Measurements from ENCODE around the gene SLC39A9.

Gene SLC39A9, protein sequence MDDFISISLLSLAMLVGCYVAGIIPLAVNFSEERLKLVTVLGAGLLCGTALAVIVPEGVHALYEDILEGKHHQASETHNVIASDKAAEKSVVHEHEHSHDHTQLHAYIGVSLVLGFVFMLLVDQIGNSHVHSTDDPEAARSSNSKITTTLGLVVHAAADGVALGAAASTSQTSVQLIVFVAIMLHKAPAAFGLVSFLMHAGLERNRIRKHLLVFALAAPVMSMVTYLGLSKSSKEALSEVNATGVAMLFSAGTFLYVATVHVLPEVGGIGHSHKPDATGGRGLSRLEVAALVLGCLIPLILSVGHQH

DNA sequence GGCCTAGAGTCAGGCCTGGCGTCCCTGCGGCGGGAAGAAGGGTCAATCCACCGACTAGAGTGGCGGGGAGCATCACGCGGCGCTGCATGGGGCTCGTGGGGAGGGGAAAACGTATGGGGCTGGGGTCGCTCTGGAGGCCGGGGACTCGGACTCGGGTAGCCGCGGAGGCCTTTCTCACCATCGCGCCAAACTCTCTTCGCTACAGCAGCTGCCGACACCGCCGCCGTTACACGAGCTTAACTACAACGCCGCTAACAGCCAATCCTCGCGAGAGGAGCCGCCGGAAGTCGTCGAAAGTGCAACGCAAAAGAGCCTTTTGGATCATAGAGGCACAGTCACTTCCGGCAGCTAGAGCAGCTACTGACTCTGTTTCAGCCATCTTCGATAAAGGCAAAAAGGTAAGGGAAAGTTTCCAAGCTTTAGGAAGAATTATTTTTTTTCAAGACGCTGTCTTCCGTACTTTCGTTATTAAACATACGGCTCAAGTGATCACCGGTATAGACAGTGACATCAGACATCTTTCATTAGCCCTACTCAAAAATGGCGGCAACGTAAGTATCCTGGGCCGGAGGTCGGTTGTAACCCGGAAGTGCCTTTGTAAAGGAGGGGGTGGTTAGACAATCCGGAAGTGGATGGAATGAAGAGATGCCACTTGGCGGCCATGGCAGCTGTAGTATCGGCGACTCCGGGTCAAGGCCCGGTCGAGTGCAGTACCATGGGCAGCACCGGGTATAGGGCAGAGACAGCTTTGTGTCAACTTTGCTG lies at the start of gene SLC39A9, which contains the start of gene ERH:
Gene SLC39A9 (plus strand): TSS at position 640 of the 765 bp plus-strand sequence. CDS start 678 bp downstream, outside the sequence.
Gene ERH (minus strand): TSS at position 247 of the 765 bp plus-strand sequence. CDS start 66 bp downstream, at position 181.
- DNase-seq (ENCODE audit: extremely low read depth in 1 of 2, low read depth in 1 of 2): peak; percentile 86 to 91

DNA sequence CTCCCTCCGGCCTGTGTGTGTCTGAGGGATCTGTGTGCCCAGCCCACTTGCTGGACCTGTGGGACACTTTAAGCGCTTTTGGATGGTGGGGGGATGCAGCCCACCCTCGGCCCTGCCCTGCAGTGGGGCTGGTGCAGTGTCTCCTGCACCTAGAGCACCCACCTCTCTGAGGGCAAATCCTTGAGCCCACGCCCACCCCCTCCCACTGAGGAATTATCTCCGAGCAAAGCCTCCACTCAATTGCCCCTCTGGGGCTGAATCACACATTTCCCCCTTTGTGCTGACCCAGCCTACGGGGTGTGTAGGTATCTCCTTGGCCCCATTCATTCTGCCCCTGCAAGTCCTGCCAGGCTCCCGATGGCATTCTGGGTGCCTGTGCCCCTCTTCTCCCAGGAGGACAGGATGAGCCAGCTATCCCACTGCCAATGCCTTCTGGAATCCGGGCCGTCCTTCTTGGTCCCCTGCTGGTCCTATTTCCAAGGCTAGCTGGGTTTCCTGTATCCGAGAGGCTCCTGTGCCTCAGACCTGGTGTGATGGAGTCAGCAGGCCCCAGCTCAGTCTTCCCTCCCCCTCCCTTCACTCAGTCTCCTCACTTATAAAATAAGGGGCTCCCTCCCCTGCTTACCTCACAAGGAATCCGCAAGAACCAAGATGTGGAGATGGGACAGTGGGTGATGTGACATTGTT lies 49.3 kb upstream of the SLC39A9 start:
- no peak for DNase-seq (ENCODE audit: extremely low read depth in 1 of 2, low read depth in 1 of 2)

DNA sequence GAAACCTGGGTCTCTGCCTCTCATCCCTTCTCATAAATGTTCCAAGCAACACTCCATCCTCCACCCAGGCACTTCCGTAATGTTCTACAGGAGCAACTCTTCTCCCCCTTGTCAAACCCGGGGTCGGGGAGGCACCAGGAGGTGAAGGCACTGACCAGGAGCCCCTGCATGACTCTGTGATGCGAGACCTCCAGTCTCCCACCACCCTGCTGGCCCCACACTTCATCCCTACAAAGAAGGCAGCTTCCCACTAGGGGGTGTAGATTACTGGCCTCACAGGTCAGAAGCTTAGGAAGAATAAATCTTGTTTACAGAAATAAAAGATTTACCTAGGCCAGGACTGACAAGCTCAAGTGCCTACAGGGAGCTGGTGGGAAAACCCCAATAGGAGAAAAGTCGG lies 47.6 kb upstream of the SLC39A9 start:
- DNase-seq (ENCODE audit: extremely low read depth in 1 of 2, low read depth in 1 of 2): no peak

GRCh38 chr14:69351385-69351784 lies 47.1 kb upstream of the SLC39A9 start:
- no peak for DNase-seq (ENCODE audit: extremely low read depth in 1 of 2, low read depth in 1 of 2)

GRCh38 chr14:69351911-69352310 lies 46.6 kb upstream of the SLC39A9 start:
- no peak for DNase-seq (ENCODE audit: extremely low read depth in 1 of 2, low read depth in 1 of 2)

DNA sequence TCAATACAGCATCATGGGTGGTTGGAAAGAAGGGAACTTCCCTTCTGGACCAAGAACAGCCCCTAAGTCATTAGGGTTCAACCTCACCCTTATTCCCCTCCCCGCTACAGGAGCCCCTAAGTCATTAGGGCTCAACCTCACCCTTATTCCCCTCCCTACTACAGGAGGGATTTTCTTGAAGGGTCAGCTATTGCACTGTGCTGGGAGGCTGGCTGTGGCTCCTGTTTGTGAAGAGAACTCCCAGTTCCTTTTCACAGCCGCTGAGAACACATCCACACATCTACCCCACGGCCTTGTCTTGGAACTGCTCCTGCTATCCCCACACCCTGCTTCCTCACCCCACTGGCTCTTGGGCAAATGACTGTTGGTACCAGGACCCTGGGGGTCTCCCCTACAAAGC lies 45.3 kb upstream of the SLC39A9 start:
- no peak for DNase-seq (ENCODE audit: extremely low read depth in 1 of 2, low read depth in 1 of 2)

GRCh38 chr14:69354383-69355153 lies 43.9 kb upstream of the SLC39A9 start:
- DNase-seq (ENCODE audit: extremely low read depth in 1 of 2, low read depth in 1 of 2): peak in 1 of 2 donors; percentile 8

- no peak for DNase-seq (ENCODE audit: extremely low read depth in 1 of 2, low read depth in 1 of 2)
Observed at GRCh38 chr14:69355154-69355597, 43.3 kb upstream of the SLC39A9 start.

- DNase-seq (ENCODE audit: extremely low read depth in 1 of 2, low read depth in 1 of 2): no peak
Observed at GRCh38 chr14:69355607-69356281, 42.7 kb upstream of the SLC39A9 start.

GRCh38 chr14:69356903-69357543 lies 41.5 kb upstream of the SLC39A9 start:
- no peak for DNase-seq (ENCODE audit: extremely low read depth in 1 of 2, low read depth in 1 of 2)

- DNase-seq (ENCODE audit: extremely low read depth in 1 of 2, low read depth in 1 of 2): no peak
Observed at GRCh38 chr14:69357544-69358200, 40.8 kb upstream of the SLC39A9 start.

DNA sequence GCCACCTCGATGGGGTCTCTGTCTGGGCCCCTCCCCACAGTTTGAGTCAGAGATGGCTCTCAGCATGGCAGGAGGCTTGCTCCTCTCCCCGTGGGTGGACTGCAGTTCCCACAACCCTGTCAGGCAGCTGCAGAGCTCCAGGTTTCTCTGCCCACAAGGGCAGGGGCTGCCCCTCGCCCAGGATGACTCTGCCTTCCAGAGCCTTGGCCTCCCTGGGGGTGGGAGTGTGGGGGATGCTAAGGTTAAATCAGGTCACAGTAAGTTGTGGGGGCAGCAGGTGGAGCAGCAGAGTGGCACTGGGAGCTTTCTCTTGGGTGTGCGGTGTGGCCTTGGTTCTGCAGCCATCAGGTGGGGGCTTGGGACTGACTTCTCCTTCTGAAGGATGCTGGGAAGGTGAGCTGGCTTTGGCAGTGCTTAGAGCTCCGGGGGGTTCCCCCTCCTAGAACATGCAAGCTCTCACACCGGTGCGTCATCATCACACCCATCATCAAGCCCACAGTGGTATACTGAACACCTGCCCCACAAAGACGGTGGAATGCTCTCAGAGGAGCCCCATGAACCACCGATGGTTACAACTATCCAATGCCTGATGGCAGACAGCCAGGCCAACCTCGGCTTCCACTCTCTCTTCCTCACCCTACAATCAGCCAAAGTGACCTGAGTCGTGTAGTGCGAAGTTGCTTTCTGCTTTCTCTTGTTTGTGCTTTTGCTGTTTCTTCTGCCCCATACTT lies 40.1 kb upstream of the SLC39A9 start:
- DNase-seq (ENCODE audit: extremely low read depth in 1 of 2, low read depth in 1 of 2): no peak

DNA sequence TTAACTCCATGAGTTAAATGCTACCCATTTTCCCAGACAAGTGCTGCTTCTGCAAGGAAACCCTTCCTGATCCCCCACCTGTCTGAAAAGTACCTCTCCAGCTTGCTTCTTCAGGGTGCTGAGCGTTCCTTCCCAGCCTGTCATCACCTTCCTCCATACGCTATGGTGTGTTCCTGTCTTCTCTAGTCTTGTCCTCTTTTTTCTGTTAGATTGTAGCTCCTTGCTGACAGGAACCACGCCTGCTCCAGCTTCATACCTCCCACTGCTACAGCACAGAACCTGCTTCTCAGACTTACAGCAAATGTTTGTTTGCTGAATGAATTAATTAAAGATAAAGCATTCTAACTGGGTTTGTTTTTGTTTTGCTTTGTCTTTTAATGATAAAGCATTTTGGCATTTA lies 39.5 kb upstream of the SLC39A9 start:
- DNase-seq (ENCODE audit: extremely low read depth in 1 of 2, low read depth in 1 of 2): no peak

- DNase-seq (ENCODE audit: extremely low read depth in 1 of 2, low read depth in 1 of 2): no peak
Observed at GRCh38 chr14:69360438-69361108, 37.9 kb upstream of the SLC39A9 start.

DNA sequence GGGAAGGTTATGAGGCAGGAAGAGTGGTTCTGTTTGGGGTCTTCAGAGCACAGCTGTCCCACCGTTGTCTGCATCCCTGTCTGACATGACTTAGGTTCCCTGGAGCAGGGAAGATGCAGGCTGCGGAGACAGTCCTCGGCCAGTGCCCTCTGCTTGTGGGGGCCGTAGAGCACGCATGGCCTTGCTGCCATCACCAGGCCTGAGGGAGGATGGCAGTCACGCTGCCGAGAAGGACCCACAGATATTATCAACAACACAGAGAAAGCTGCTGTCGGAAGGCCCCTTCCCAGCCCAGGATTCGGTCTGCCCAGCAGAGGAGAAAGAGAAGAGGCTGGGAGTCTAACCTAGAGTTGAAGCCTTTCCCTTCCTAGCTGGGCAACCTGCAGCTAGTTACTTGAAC lies 35.4 kb upstream of the SLC39A9 start:
- no peak for DNase-seq (ENCODE audit: extremely low read depth in 1 of 2, low read depth in 1 of 2)

DNA sequence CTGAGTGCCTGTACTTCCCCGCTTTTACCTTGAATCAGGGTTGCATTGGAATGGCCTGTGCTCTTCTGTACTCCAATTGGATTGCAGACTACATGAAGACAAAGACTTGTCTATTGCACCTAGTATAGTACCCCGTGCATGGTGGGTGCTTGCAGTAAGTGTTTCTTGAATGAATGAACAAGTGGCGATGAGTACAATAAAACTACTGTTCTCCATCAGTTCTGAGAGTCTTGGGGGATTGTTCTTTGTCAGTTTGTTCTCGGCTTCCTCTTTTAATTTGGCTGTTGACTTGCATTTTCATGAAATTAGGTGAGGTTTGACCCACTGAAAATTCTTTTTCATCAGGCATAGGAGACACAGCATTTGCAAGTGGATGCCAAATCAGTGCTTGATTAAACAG lies 34.5 kb upstream of the SLC39A9 start:
- no peak for DNase-seq (ENCODE audit: extremely low read depth in 1 of 2, low read depth in 1 of 2)

DNA sequence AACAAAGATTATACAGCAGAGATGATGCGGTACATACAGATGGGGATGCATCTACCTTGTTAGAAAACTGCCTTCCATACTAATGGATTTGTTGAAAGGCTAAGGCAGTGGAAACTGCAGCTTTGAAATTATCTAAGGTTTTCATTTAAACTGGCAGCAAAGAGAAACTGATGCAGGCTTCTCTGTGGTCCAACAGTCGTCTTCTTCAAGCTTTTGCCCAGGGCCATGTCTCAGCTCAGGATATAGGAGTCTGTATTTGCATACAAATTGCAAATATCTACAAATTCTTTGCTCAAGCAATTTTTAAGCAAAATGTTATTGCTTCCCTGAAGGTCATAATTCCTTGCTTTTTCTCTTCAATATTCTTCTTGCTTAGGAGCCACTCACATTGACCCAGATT lies 34.1 kb upstream of the SLC39A9 start:
- DNase-seq (ENCODE audit: extremely low read depth in 1 of 2, low read depth in 1 of 2): no peak

GRCh38 chr14:69366069-69366468 lies 32.4 kb upstream of the SLC39A9 start:
- DNase-seq (ENCODE audit: extremely low read depth in 1 of 2, low read depth in 1 of 2): no peak
